HEK293 (cell line): ENCODE measurements around the gene TSPEAR.

Experiments
- CTCF ChIA-PET: fragments of 350-600 bp; formaldehyde crosslinking; extraction: SDS; loops from one replicate; lab custom pipeline; 2021; ENCODE audit warnings: antibody characterized with exemption; lab: Yijun Ruan, JAX
- POLR2A ChIA-PET: fragments of 300-600 bp; formaldehyde crosslinking; extraction: SDS; loops from one replicate; lab custom pipeline; 2020; ENCODE audit warnings: antibody characterized with exemption, inconsistent platforms; lab: Yijun Ruan, JAX
- H3K27ac ChIP-seq: fragments of 200-500 bp; sonication (Bioruptor generic); 2 replicates; pipeline ENCODE4 v1.5.1; 2014; ENCODE audit warnings: low read depth, low read length, control low read depth, inconsistent platforms; ENCODE audit errors: extremely low read depth
- H3K36me3 ChIP-seq, 2 experiments: fragments of 200-500 bp in 1 of 2; sonication (Bioruptor generic) in 1 of 2; 1 replicate in 1 of 2; 2 replicates in 1 of 2; pipeline ENCODE4 v1.5.1; 2014 to 2017; ENCODE audit warnings: inconsistent platforms in 2 of 2, low read length in 2 of 2; ENCODE audit not compliant: control insufficient read depth in 2 of 2, insufficient read depth in 1 of 2
- H3K4me1 ChIP-seq: fragments of 200-500 bp; sonication (Bioruptor generic); 2 replicates; pipeline ENCODE4 v1.5.1; 2014; ENCODE audit warnings: mild to moderate bottlenecking, low read length, inconsistent platforms; ENCODE audit not compliant: control insufficient read depth, insufficient read depth
- H3K4me3 ChIP-seq: 2 replicates; pipeline ENCODE4 v1.5.1; 2011; ENCODE audit warnings: low read depth, mild to moderate bottlenecking, control low read depth, low read length, moderate library complexity
- H3K9me3 ChIP-seq: fragments of 200-500 bp; sonication (Bioruptor generic); 2 replicates; pipeline ENCODE4 v1.5.1; 2014; ENCODE audit warnings: low read depth, low read length, inconsistent platforms; ENCODE audit not compliant: control insufficient read depth, insufficient read depth
- BCL11A ChIP-seq: fragments of 450-650 bp; formaldehyde crosslinking; IDR thresholded peaks from 2 replicates; pipeline ENCODE4 v1.5.1; 2016; ENCODE audit warnings: low read depth, missing biosample characterization, missing genetic modification characterization
- HOXC10 ChIP-seq: sonication (generic); formaldehyde crosslinking; IDR thresholded peaks from 2 replicates; pipeline ENCODE4 v1.8.1; 2023; ENCODE audit warnings: mild to moderate bottlenecking, missing genetic modification reagents
- IKZF3 ChIP-seq: fragments of 450-650 bp; IDR thresholded peaks from 2 replicates; pipeline ENCODE4 v1.5.0; 2018; ENCODE audit warnings: missing biosample characterization, mild to moderate bottlenecking, missing genetic modification characterization, moderate library complexity
- KLF7 ChIP-seq: fragments of 450-650 bp; formaldehyde crosslinking; IDR thresholded peaks from 2 replicates; pipeline ENCODE4 v1.5.1; 2016; ENCODE audit warnings: missing biosample characterization, missing genetic modification characterization, borderline replicate concordance
- MYNN ChIP-seq: fragments of 450-650 bp; formaldehyde crosslinking; IDR thresholded peaks from 2 replicates; pipeline ENCODE4 v1.5.1; 2016; ENCODE audit warnings: missing biosample characterization, missing genetic modification characterization, borderline replicate concordance
- SP3 ChIP-seq: fragments of 450-650 bp; formaldehyde crosslinking; IDR thresholded peaks from 2 replicates; pipeline ENCODE4 v1.5.1; 2016; ENCODE audit warnings: missing biosample characterization, missing genetic modification characterization
- ZFP37 ChIP-seq: fragments of 450-650 bp; formaldehyde crosslinking; IDR thresholded peaks from 2 replicates; pipeline ENCODE4 v1.5.1; 2016; ENCODE audit warnings: missing biosample characterization, missing genetic modification characterization
- ZNF133 ChIP-seq: fragments of 450-650 bp; formaldehyde crosslinking; IDR thresholded peaks from 2 replicates; pipeline ENCODE4 v1.5.1; 2016; ENCODE audit warnings: missing biosample characterization, missing genetic modification characterization
- ZNF2 ChIP-seq: fragments of 450-650 bp; formaldehyde crosslinking; IDR thresholded peaks from 2 replicates; pipeline ENCODE4 v1.5.1; 2016; ENCODE audit warnings: missing biosample characterization, missing genetic modification characterization
- ZNF341 ChIP-seq: fragments of 450-650 bp; formaldehyde crosslinking; IDR thresholded peaks from 2 replicates; pipeline ENCODE4; 2016; ENCODE audit warnings: low read depth, missing biosample characterization, missing genetic modification characterization
- ZNF391 ChIP-seq: fragments of 450-650 bp; formaldehyde crosslinking; IDR thresholded peaks from 2 replicates; pipeline ENCODE4 v1.5.1; 2016; ENCODE audit warnings: low read depth, missing biosample characterization, missing genetic modification characterization, borderline replicate concordance
- ZNF433 ChIP-seq: fragments of 450-650 bp; formaldehyde crosslinking; IDR thresholded peaks from 2 replicates; pipeline ENCODE4 v1.5.1; 2016; ENCODE audit warnings: missing biosample characterization, missing genetic modification characterization, low read depth
- ZNF529 ChIP-seq: fragments of 450-650 bp; formaldehyde crosslinking; IDR thresholded peaks from 2 replicates; pipeline ENCODE4 v1.5.1; 2017; ENCODE audit warnings: missing genetic modification characterization, missing biosample characterization; ENCODE audit not compliant: insufficient replicate concordance
- ZNF560 ChIP-seq: fragments of 450-650 bp; formaldehyde crosslinking; IDR thresholded peaks from 2 replicates; pipeline ENCODE4 v1.5.1; 2017; ENCODE audit warnings: missing biosample characterization, missing genetic modification characterization, borderline replicate concordance
- ZNF561 ChIP-seq: fragments of 450-650 bp; IDR thresholded peaks from 2 replicates; pipeline ENCODE4 v1.5.1; 2018; ENCODE audit warnings: missing biosample characterization, missing genetic modification characterization, borderline replicate concordance
- ZNF571 ChIP-seq: fragments of 450-650 bp; formaldehyde crosslinking; IDR thresholded peaks from 2 replicates; pipeline ENCODE4 v1.5.0; 2017; ENCODE audit warnings: missing biosample characterization, missing genetic modification characterization
- ZNF626 ChIP-seq: fragments of 450-650 bp; sonication (Bioruptor Pico); formaldehyde crosslinking; IDR thresholded peaks from 2 replicates; pipeline ENCODE4 v1.5.1; 2018; ENCODE audit warnings: missing biosample characterization, missing genetic modification characterization, inconsistent platforms
- ZNF658 ChIP-seq: fragments of 450-650 bp; formaldehyde crosslinking; IDR thresholded peaks from 2 replicates; pipeline ENCODE4; 2016; ENCODE audit warnings: missing biosample characterization, missing genetic modification characterization
- ZNF660 ChIP-seq: fragments of 450-650 bp; IDR thresholded peaks from 2 replicates; pipeline ENCODE4 v1.5.1; 2018; ENCODE audit warnings: missing biosample characterization, mild to moderate bottlenecking, missing genetic modification characterization
- TF ChIP-seq, protein P1 (sequence below): fragments of 450-650 bp; formaldehyde crosslinking; IDR thresholded peaks from 2 replicates; pipeline ENCODE4 v1.5.1; 2016; ENCODE audit warnings: missing biosample characterization, missing genetic modification characterization
- TF ChIP-seq, protein P2 (sequence below): fragments of 450-650 bp; formaldehyde crosslinking; IDR thresholded peaks from 2 replicates; pipeline ENCODE4 v1.5.1; 2017; ENCODE audit warnings: missing biosample characterization, missing genetic modification characterization
- TF ChIP-seq, protein P3 (sequence below): fragments of 450-650 bp; formaldehyde crosslinking; IDR thresholded peaks from 2 replicates; pipeline ENCODE4 v1.5.1; 2016; ENCODE audit warnings: missing biosample characterization, missing genetic modification characterization
- TF ChIP-seq, protein P4 (sequence below): fragments of 450-650 bp; formaldehyde crosslinking; IDR thresholded peaks from 2 replicates; pipeline ENCODE4 v1.5.1; 2017; ENCODE audit warnings: missing biosample characterization, missing genetic modification characterization
- TF ChIP-seq, protein P5 (sequence below): fragments of 450-650 bp; IDR thresholded peaks from 2 replicates; pipeline ENCODE4 v1.5.1; 2018; ENCODE audit warnings: missing biosample characterization, mild to moderate bottlenecking, missing genetic modification characterization
- TF ChIP-seq, protein P6 (sequence below): fragments of 450-650 bp; formaldehyde crosslinking; IDR thresholded peaks from 2 replicates; pipeline ENCODE4 v1.5.0; 2017; ENCODE audit warnings: missing biosample characterization, missing genetic modification characterization, borderline replicate concordance

TSPEAR gene

DNA sequence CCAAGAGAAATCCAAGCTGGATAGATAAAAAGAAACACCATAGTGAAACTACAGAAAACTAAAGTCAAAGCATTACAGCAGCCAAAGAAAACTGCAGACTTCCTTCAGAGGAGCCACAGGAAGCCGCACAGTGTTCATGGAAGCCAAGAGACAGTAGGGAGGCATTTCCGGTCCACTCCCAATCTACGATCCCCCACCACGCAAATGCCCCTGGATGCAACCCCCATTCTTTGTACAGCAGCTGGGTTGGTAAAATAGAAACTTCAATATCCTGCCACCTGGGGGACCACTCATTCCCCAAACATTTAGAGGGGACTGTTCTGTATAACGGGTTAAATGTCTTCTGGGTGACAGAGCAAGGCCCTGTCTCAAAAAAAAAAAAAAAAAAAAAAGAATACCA, 43.9 kb upstream of the TSPEAR start:
- Histone ChIP-seq H3K4me1 (no peaks in the 10 kb centered on the region), H3K4me3 (no peak overlapping the region), H3K36me3 (no peaks in the 10 kb centered on the region), H3K27ac (no peak overlapping the region), H3K9me3 (no peaks in the 10 kb centered on the region)
- ChIA-PET POLR2A (no interaction called here), CTCF (interaction anchor here (0.6 to 2.5 kb wide), 5 partner anchors 15 to 271 kb away, joined by 3 to 11 read pairs (median 5); no protein-coding TSS in a partner anchor)
- TF ChIP-seq, protein P1, sequence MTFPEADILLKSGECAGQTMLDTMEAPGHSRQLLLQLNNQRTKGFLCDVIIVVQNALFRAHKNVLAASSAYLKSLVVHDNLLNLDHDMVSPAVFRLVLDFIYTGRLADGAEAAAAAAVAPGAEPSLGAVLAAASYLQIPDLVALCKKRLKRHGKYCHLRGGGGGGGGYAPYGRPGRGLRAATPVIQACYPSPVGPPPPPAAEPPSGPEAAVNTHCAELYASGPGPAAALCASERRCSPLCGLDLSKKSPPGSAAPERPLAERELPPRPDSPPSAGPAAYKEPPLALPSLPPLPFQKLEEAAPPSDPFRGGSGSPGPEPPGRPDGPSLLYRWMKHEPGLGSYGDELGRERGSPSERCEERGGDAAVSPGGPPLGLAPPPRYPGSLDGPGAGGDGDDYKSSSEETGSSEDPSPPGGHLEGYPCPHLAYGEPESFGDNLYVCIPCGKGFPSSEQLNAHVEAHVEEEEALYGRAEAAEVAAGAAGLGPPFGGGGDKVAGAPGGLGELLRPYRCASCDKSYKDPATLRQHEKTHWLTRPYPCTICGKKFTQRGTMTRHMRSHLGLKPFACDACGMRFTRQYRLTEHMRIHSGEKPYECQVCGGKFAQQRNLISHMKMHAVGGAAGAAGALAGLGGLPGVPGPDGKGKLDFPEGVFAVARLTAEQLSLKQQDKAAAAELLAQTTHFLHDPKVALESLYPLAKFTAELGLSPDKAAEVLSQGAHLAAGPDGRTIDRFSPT (tag by site-specific recombination), result no peak
- no peak for TF ChIP-seq IKZF3 (tag by site-specific recombination)
- TF ChIP-seq ZNF560 (tag by site-specific recombination), result no peak
- no peak for TF ChIP-seq ZNF561 (tag by site-specific recombination)
- TF ChIP-seq ZFP37 (tag by site-specific recombination), result no peak
- no peak for TF ChIP-seq ZNF658 (tag by site-specific recombination)
- TF ChIP-seq KLF7 (tag by site-specific recombination), result no peak
- no peak for TF ChIP-seq ZNF133
- TF ChIP-seq SP3 (tag by site-specific recombination), result no peak
- no peak for TF ChIP-seq ZNF2 (tag by site-specific recombination)
- TF ChIP-seq ZNF529 (tag by site-specific recombination), result no peak
- TF ChIP-seq ZNF341 (tag by site-specific recombination), result no peak
- no peak for TF ChIP-seq ZNF571
- TF ChIP-seq, protein P2, sequence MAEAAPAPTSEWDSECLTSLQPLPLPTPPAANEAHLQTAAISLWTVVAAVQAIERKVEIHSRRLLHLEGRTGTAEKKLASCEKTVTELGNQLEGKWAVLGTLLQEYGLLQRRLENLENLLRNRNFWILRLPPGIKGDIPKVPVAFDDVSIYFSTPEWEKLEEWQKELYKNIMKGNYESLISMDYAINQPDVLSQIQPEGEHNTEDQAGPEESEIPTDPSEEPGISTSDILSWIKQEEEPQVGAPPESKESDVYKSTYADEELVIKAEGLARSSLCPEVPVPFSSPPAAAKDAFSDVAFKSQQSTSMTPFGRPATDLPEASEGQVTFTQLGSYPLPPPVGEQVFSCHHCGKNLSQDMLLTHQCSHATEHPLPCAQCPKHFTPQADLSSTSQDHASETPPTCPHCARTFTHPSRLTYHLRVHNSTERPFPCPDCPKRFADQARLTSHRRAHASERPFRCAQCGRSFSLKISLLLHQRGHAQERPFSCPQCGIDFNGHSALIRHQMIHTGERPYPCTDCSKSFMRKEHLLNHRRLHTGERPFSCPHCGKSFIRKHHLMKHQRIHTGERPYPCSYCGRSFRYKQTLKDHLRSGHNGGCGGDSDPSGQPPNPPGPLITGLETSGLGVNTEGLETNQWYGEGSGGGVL (tag by site-specific recombination), result no peak
- TF ChIP-seq BCL11A (tag by site-specific recombination), result no peak
- TF ChIP-seq, protein P3, sequence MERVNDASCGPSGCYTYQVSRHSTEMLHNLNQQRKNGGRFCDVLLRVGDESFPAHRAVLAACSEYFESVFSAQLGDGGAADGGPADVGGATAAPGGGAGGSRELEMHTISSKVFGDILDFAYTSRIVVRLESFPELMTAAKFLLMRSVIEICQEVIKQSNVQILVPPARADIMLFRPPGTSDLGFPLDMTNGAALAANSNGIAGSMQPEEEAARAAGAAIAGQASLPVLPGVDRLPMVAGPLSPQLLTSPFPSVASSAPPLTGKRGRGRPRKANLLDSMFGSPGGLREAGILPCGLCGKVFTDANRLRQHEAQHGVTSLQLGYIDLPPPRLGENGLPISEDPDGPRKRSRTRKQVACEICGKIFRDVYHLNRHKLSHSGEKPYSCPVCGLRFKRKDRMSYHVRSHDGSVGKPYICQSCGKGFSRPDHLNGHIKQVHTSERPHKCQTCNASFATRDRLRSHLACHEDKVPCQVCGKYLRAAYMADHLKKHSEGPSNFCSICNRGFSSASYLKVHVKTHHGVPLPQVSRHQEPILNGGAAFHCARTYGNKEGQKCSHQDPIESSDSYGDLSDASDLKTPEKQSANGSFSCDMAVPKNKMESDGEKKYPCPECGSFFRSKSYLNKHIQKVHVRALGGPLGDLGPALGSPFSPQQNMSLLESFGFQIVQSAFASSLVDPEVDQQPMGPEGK, result no peak

DNA sequence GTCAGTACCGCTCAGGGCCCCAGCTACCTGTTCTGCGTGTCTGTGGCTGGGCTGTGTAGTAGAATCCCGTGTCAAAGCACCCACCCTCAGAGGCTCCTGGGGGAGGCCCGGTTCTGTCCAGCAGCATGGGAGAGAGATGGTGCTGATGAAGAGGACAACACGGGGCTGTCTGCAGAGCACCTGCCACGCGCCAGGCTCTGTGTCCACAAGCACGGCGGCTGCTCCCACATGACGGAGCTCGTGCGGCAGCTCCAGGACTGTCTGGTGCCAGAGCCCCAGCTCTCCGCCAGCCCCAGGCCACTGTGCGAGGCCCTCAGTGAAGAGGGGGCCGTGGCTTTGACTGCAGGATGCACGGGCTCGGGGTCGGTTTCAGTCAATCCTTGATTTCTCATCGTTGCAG, 42.0 kb upstream of the TSPEAR start:
- no peaks in the 10 kb centered on the region for H3K36me3 ChIP-seq
- no peak overlapping the region for H3K4me3 ChIP-seq
- H3K27ac ChIP-seq, result no peak overlapping the region
- CTCF ChIA-PET, result interaction anchor here (0.6 to 2.5 kb wide), 2 partner anchors 243 to 777 kb away, joined by 3 to 11 read pairs; no protein-coding TSS in a partner anchor
- no peaks in the 10 kb centered on the region for H3K4me1 ChIP-seq
- POLR2A ChIA-PET, result no interaction called here
- H3K9me3 ChIP-seq, result no peaks in the 10 kb centered on the region
- no peak for TF ChIP-seq HOXC10 (CRISPR knock-in tag)
- TF ChIP-seq, protein P4, sequence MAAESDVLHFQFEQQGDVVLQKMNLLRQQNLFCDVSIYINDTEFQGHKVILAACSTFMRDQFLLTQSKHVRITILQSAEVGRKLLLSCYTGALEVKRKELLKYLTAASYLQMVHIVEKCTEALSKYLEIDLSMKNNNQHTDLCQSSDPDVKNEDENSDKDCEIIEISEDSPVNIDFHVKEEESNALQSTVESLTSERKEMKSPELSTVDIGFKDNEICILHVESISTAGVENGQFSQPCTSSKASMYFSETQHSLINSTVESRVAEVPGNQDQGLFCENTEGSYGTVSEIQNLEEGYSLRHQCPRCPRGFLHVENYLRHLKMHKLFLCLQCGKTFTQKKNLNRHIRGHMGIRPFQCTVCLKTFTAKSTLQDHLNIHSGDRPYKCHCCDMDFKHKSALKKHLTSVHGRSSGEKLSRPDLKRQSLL, result no peak
- no peak for TF ChIP-seq ZNF626 (tag by site-specific recombination)
- no peak for TF ChIP-seq ZNF133
- TF ChIP-seq MYNN, result no peak
- TF ChIP-seq, protein P5, sequence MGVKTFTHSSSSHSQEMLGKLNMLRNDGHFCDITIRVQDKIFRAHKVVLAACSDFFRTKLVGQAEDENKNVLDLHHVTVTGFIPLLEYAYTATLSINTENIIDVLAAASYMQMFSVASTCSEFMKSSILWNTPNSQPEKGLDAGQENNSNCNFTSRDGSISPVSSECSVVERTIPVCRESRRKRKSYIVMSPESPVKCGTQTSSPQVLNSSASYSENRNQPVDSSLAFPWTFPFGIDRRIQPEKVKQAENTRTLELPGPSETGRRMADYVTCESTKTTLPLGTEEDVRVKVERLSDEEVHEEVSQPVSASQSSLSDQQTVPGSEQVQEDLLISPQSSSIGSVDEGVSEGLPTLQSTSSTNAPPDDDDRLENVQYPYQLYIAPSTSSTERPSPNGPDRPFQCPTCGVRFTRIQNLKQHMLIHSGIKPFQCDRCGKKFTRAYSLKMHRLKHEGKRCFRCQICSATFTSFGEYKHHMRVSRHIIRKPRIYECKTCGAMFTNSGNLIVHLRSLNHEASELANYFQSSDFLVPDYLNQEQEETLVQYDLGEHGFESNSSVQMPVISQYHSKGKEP (tag by site-specific recombination), result no peak
- TF ChIP-seq ZNF391, result no peak
- no peak for TF ChIP-seq ZNF660 (tag by site-specific recombination)
- TF ChIP-seq ZNF433, result no peak
- TF ChIP-seq, protein P6, sequence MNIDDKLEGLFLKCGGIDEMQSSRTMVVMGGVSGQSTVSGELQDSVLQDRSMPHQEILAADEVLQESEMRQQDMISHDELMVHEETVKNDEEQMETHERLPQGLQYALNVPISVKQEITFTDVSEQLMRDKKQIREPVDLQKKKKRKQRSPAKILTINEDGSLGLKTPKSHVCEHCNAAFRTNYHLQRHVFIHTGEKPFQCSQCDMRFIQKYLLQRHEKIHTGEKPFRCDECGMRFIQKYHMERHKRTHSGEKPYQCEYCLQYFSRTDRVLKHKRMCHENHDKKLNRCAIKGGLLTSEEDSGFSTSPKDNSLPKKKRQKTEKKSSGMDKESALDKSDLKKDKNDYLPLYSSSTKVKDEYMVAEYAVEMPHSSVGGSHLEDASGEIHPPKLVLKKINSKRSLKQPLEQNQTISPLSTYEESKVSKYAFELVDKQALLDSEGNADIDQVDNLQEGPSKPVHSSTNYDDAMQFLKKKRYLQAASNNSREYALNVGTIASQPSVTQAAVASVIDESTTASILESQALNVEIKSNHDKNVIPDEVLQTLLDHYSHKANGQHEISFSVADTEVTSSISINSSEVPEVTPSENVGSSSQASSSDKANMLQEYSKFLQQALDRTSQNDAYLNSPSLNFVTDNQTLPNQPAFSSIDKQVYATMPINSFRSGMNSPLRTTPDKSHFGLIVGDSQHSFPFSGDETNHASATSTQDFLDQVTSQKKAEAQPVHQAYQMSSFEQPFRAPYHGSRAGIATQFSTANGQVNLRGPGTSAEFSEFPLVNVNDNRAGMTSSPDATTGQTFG (tag by site-specific recombination), result no peak
